ENCODE data around the gene PDE4D. TPM values are rescaled to one million over a fixed set of nuclear protein-coding genes. Genes with fewer than 3 reads are reported as not detected.

Gene PDE4D
- total RNA-seq, 1 experiment from 2014 or later, result 2.1 TPM

DNA sequence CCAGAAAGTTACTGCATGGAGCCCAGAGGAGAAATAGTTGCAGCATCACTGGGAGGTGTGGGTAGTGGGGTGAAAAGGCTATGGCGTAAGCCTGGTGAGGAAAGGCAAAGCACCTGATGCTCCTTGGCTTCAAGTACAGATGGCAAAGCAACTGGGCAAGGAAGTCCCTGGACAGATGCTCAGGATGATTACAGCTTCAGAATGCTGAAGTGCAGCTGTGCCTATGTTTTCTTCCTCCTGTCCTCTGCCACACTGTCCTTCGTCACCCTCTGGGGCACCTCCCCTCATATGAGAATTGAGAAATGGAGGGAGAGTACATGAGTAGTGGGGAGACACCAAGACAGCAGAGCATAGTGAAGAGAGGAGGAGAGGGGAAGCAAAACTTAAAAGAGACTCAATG is 328.0 kb downstream of the PDE4D start:
- H2BK120ac ChIP-seq (ENCODE audit: low read depth, low read length, poor library complexity, severe bottlenecking), result no peak overlapping the region
- H3K27me3 Mint-ChIP-seq (ENCODE audit: low read depth), result no peaks in the 10 kb centered on the region
- H3K27ac Mint-ChIP-seq, result no peak overlapping the region
- peaks cover 37 to 47% of the 10 kb centered on the region in 2 experiments for H3K4me1 Mint-ChIP-seq
- H3K14ac ChIP-seq (ENCODE audit: insufficient read depth, low read length), result no peak overlapping the region
- peaks cover 9% of the 10 kb centered on the region; the same call in 1 of the 2 replicates for H3K4me1 ChIP-seq (ENCODE audit: insufficient read depth, low read length)
- H3T11ph ChIP-seq (ENCODE audit: low read length), result no peak overlapping the region
- H3K56ac ChIP-seq (ENCODE audit: insufficient read length, low read depth, low read length), result no peak overlapping the region
- H3K4me3 Mint-ChIP-seq, result no peak overlapping the region
- H4K5ac ChIP-seq (ENCODE audit: insufficient read length, low read depth, low read length), result no peak overlapping the region
- no peaks in the 10 kb centered on the region for H3K79me2 ChIP-seq (ENCODE audit: insufficient read depth, low read length)
- H4K8ac ChIP-seq (replicated peaks; ENCODE audit: insufficient read length, low read depth, low read length), result no peak overlapping the region
- no peak overlapping the region for H2BK20ac ChIP-seq (ENCODE audit: low read depth, low read length, poor library complexity, severe bottlenecking)
- TF ChIP-seq, protein P1, sequence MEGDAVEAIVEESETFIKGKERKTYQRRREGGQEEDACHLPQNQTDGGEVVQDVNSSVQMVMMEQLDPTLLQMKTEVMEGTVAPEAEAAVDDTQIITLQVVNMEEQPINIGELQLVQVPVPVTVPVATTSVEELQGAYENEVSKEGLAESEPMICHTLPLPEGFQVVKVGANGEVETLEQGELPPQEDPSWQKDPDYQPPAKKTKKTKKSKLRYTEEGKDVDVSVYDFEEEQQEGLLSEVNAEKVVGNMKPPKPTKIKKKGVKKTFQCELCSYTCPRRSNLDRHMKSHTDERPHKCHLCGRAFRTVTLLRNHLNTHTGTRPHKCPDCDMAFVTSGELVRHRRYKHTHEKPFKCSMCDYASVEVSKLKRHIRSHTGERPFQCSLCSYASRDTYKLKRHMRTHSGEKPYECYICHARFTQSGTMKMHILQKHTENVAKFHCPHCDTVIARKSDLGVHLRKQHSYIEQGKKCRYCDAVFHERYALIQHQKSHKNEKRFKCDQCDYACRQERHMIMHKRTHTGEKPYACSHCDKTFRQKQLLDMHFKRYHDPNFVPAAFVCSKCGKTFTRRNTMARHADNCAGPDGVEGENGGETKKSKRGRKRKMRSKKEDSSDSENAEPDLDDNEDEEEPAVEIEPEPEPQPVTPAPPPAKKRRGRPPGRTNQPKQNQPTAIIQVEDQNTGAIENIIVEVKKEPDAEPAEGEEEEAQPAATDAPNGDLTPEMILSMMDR (conservative IDR thresholded peaks at IDR 0.05), result no peak
- H3K4ac ChIP-seq (ENCODE audit: low read depth, low read length), result no peak overlapping the region
- H3K18ac ChIP-seq (ENCODE audit: insufficient read length, low read depth, low read length), result no peak overlapping the region
- no peak overlapping the region for H2AFZ ChIP-seq (ENCODE audit: low read length)
- peaks cover 3 to 8% of the 10 kb centered on the region in 2 experiments; a peak in 3 of 5 replicates for H3K9me3 Mint-ChIP-seq
- no peak overlapping the region for H3K4me2 ChIP-seq (ENCODE audit: insufficient read depth, insufficient read length, low read length)
- H4K20me1 ChIP-seq (ENCODE audit: control insufficient read depth, insufficient read depth, insufficient read length), result no peaks in the 10 kb centered on the region
- H3K27ac ChIP-seq (ENCODE audit: insufficient read length, low read depth, low read length), result no peak overlapping the region
- no peak overlapping the region for H4K91ac ChIP-seq (ENCODE audit: insufficient read length, low read depth, low read length)
- no peak overlapping the region for H2BK5ac ChIP-seq (ENCODE audit: insufficient read length, low read length)
- no peaks in the 10 kb centered on the region for H3K27me3 ChIP-seq (ENCODE audit: insufficient read depth, low read length)
- no CpG with 5 or more reads among the region's 2 CpGs for WGBS (ENCODE audit: extremely low coverage, insufficient read length, low lambda C conversion rate)
- H3K36me3 Mint-ChIP-seq (ENCODE audit: insufficient read depth in 1 of 3, low read depth in 3 of 3), result peaks cover 3 to 12% (median 11%) of the 10 kb centered on the region in 3 experiments; a peak in 6 of 7 replicates
- no peak overlapping the region for H2AK5ac ChIP-seq (ENCODE audit: insufficient read length, low read length)
- H3K23ac ChIP-seq (ENCODE audit: insufficient read length, low read depth, low read length), result no peak overlapping the region
- no peaks in the 10 kb centered on the region for H3K9me3 ChIP-seq (ENCODE audit: control insufficient read depth, low read depth, low read length)
- no peak for DNase-seq
- H3K79me1 ChIP-seq (ENCODE audit: insufficient read depth, low read depth, low read length, poor library complexity, severe bottlenecking), result no peaks in the 10 kb centered on the region
- H2BK15ac ChIP-seq (ENCODE audit: low read depth, low read length), result no peak overlapping the region
- H3K9ac ChIP-seq (ENCODE audit: extremely low read depth, insufficient read length, low read length), result no peak overlapping the region
- H2BK12ac ChIP-seq (ENCODE audit: insufficient read length, low read depth, low read length), result no peak overlapping the region
- H3K23me2 ChIP-seq (ENCODE audit: insufficient read length, low read depth, low read length, poor library complexity, severe bottlenecking), result no peaks in the 10 kb centered on the region
